GM18861 (cell line): ENCODE data around the gene SLC25A18.
"Not testable (repeated sequence)": the region's sequence is repeated elsewhere in the genome, so short reads cannot be mapped to it uniquely, and the experiment has no call there.

ENCODE experiments used
- ATAC-seq: cut with Tn5 transposase; IDR thresholded peaks from one replicate; pipeline ENCODE4 v1.9.1; 2021; ENCODE audit not compliant: unreplicated experiment

The SLC25A18 gene, protein sequence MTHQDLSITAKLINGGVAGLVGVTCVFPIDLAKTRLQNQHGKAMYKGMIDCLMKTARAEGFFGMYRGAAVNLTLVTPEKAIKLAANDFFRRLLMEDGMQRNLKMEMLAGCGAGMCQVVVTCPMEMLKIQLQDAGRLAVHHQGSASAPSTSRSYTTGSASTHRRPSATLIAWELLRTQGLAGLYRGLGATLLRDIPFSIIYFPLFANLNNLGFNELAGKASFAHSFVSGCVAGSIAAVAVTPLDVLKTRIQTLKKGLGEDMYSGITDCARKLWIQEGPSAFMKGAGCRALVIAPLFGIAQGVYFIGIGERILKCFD

DNA sequence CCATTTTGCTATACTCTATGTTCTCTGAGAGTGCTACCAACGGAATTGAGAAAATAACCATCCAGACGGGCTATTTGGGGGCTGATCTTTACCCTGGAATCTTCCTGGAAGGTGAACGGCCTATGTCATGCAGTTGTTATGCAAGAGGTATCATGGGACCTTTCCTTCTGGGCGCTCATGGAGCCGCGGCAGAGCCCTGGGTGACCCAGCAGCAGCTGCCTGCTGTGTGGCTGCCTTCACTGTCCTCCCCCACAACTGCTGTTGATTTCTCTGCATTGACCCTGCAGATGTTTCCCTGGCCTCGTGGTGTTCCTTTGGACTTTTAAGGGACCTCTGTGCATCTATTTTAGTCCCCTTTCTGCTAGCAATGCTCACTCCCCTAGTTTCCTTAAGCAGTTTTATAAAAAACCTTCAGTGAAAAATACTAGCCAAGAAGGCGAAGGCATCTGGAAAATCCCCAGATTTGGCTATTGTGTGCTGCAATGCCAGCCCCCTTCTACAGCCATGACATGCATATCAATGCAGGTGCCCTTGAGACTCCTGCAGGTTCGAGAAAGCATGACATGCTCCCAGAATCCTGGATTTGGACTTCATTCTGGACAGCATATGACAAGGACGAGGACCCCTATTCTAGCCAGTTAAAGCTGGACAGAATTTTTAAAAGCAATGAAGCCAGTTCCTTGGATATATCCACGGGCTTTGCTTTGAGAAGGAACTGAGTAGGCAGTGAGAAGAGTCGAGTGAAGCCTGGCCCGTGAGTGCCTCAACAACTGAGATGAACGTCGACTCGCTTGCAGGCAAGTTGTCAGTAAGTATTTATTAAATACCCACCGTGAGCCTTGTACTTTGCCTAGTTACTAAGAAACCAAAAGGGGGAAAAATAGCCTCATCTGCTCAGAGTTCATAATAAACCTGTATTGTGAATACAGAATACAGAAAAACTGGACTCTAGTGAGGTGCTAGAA is at the start of gene SLC25A18:
Gene SLC25A18 (plus strand): TSS at position 593 of the 965 bp plus-strand sequence. CDS start 16,447 bp downstream, outside the sequence.
- no peak for ATAC-seq

DNA sequence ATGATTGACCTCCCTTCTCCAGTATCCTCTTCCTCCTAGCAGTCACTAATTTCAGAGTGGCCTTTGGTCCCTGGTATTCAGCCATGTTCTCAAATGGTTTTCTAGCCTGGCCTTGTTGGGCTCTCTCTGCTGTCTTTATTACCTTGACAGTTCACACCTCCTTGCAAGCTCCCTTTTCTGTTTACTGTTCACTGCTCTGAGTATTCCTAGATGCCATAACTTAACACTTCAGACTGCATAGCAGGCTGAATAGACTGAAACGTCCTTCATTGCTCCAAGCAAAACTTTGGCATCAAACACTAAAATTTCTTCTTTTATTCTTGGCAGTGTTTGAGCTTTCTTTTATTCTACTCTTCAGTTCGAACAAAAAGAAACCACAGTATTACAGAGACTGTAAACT is 49.7 kb upstream of the SLC25A18 start:
- no peak for ATAC-seq

GRCh38 chr22:17514084-17514483 is 49.2 kb upstream of the SLC25A18 start:
- ATAC-seq: no peak

DNA sequence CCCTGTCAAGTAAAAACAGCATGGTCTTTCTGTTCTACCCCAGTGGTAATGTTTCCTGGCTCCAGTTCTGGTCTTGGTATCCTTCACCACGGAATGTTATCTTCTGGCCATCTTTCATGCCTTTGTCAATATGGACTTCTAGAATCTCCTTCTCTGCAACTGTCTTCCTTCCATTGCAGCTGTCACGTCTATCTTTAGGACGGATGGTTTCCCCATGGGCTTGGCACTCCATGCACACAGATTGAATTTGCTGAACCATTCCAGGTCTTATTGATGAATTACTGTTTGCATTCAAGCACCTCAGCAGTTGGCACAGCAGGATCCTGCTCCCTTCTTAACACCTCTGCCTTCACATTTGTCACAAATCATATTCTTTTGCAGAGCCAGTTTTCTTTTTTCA is 44.9 kb upstream of the SLC25A18 start:
- ATAC-seq: no peak

DNA sequence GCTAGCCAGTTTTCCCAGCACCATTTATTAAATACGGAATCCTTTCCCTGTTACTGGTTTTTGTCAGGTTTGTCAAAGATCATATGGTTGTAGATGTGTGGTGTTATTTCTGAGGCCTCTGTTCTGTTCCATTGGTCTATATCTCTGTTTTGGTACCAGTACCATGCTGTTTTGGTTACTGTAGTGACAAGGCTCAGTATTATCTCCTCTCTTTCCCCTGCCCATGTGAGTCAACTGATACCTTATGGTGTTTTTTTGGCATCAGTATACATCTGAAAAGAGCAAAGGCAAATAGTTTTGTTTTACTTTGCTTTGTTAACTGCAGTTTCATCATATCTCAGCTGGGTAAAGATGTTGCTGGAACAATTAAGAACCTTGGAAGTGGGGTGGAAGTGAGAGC is 41.3 kb upstream of the SLC25A18 start:
- ATAC-seq: not testable (repeated sequence)

DNA sequence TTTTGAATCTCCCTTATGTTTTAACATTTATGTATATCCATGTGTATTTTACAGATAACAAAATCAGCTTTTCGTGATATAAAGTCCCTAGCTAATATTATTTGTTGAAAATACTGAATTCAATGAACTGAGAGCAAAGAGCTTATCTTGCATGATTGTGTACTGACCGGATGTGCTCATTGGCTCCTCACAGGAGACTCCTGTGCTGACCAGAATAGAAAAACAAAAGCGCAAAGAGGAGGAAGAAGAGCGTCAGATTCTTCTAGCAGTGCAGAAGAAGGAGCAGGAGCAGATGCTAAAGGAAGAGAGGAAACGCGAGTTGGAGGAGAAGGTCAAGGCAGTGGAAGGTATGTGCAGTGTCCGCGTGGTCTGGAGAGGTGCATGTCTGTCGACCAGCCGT is 39.4 kb upstream of the SLC25A18 start:
- ATAC-seq: no peak

- ATAC-seq: no peak
Observed at GRCh38 chr22:17536269-17536668, 27.0 kb upstream of the SLC25A18 start.

- ATAC-seq: no peak
Observed at GRCh38 chr22:17537155-17537554, 26.1 kb upstream of the SLC25A18 start.

DNA sequence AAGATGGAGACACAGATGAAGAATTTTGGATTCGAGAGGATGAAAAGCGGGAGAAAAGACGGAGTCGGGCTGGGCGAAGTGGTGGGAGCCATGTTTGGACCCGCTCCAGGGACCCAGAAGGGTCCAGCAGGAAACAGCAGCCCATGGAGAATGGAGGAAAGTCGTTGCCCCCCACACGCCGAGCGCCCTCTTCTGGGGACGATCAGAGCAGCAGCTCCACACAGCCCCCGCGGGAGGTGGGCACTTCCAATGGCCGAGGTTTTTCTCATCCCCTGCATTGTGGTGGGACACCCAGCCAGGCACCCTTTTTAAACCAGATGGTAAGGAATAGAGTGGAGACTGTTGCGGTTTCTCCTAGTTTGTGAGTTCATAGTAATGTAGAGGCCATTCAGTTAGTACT is 22.8 kb upstream of the SLC25A18 start:
- no peak for ATAC-seq

- no peak for ATAC-seq
Observed at GRCh38 chr22:17541476-17541875, 21.8 kb upstream of the SLC25A18 start.

DNA sequence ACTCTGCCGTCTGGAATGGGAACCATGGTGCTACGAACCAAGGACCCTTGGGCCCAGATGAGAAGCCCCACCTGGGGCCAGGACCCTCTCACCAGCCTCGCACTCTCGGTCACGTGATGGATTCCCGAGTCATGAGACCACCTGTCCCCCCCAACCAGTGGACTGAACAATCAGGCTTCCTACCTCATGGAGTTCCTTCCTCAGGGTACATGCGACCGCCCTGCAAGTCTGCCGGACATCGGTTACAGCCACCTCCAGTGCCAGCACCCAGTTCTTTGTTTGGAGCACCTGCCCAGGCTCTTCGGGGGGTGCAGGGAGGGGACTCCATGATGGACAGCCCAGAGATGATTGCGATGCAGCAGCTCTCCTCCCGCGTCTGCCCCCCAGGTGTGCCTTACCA is 20.8 kb upstream of the SLC25A18 start:
- no peak for ATAC-seq

DNA sequence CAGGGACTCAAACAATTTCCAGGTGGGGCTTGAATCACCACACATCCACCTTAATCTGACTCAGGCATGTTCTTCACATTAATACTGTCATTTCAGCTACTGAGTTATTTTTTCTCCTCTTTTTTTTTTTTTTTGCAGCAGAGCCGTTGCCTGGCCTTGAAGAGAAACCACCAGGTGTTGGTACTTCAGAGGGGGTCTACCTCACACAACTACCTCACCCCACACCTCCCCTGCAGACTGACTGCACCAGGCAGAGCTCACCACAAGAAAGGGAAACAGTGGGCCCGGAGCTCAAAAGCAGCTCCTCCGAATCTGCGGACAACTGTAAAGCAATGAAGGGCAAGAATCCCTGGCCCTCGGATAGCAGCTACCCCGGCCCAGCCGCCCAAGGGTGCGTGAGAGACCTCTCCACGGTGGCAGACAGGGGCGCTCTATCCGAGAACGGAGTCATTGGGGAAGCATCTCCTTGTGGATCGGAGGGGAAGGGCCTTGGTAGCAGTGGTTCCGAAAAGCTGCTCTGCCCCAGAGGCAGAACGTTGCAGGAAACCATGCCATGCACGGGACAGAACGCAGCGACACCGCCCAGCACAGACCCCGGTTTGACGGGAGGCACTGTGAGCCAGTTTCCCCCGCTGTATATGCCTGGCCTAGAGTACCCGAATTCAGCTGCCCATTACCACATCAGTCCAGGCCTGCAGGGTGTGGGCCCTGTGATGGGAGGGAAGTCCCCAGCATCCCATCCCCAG is 15.1 kb upstream of the SLC25A18 start:
- ATAC-seq: no peak

DNA sequence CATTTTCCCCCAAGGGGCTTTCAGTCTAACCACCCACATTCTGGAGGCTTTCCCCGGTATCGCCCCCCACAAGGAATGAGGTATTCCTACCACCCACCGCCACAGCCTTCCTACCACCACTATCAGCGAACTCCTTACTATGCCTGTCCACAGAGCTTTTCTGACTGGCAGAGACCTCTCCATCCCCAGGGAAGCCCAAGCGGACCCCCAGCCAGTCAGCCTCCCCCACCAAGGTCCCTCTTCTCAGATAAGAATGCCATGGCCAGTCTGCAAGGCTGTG is 14.6 kb upstream of the SLC25A18 start:
- ATAC-seq: no peak

GRCh38 chr22:17549183-17549582 is 14.1 kb upstream of the SLC25A18 start:
- ATAC-seq: no peak

DNA sequence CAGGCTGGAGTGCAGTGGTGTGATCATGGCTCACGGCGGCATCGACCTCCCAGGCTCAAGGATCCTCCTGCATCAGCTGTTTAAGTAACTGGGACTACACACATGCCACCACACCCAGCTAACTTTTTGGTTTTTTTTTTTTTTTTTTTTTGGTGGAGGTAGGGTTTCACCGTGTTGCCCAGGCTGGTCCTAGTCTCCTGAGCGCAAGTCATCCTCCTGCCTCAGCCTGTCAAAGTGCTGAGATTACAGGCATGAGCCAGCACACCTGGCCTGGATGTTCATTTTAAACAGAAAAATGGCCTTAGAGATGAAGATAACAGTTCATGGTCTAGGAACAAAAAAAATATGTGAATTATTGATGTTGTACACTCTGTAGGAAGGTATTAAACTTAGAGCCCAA is 13.6 kb upstream of the SLC25A18 start:
- ATAC-seq: no peak

DNA sequence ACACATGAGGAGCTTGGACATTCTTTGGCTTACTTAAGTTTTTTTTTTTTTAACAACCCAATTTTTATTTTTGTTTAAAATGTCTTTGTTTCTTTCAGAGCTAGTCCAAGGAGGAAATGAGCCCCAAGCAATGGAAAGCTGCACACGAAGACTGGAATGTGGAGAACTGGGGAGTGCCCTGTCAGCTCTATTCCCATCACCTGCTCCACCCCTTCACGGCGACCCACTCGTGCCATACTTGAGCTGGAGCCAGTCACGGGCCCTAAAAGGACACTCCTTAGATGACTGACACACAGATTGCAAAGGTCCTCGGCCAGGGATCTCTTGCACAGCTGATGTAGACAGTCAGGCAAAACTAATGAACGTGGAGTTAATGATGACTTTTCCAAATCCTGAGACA is 10.6 kb upstream of the SLC25A18 start:
- no peak for ATAC-seq

- ATAC-seq: no peak
Observed at GRCh38 chr22:17554814-17555213, 8.5 kb upstream of the SLC25A18 start.

GRCh38 chr22:17559188-17559587 is 4.1 kb upstream of the SLC25A18 start:
- no peak for ATAC-seq

DNA sequence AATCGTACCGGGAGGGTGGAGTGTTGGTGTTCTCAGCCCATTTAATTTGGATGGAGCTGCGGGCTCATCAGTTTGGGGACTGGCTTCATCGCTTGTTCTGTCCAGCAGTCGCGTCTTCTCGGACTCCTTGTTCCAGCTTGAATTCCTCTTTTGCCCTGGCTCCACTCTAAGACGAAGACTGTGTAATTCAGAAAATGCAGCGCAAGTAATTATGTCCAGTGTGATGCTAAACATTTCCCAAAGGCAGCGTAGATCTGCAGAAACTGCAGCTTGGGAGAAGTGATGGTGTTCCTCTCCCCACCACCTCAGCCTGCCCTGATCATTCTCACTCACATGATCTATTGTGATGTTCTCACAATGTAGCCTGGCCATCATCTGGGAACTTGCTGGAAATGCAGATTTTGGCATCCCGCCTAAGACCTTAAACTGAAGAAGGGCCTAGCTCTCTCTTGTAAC is 666 bp downstream of the SLC25A18 start:
- no peak for ATAC-seq

DNA sequence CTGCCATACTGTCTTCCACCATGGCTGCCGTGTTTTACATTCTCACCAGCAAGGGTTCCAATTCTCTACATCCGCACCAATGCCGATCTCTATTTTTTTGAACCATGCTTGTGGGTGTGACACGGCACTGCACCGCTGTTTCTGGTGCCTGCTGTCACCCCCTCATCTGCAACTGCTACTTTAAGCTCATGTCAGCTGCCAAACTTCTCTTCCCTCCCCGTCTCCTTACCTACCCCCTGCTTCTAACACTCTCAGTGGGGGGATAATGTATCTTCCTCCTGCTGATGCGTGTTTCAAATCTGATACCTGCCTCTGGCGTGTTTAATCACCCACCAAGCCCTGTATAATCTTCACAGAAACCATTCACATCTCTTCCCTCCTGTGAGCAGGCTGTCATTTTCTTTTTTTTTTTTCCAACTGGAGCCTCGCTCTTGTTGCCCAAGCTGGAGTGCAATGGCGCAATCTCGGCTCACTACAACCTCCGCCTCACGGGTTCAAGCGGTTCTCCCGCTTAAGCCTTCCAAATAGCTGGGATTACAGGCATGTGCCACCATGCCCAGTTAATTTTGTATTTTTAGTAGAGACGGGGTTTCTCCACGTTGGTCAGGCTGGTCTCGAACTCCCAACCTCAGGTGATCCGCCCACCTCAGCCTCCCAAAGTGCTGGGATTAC is 2.9 kb downstream of the SLC25A18 start:
- not testable (repeated sequence) for ATAC-seq

DNA sequence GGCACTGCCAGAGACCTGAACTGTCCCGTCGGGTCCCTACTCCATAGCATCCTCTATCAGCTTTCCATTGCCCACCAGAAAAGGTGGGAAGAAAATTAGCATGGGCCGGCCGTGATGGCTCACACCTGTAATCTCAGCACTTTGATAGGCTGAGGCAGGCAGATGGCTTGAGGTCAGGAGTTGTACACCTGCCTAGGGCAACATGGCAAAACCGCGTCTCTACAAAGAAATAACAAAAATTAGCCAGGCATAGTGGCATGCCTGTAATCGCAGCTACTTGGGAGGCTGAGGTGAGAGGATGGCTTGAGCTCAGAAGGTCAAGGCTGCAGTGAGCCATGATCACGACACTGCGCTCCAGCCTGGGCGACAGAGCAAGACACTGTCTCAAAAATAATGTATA is 3.5 kb downstream of the SLC25A18 start:
- ATAC-seq: no peak
